ENCODE data around the gene RESF1.

Gene RESF1

GRCh38 chr12:31952418-31952817, 6.8 kb upstream of the RESF1 start:
- no peak for DNase-seq
- Histone ChIP-seq H3K27ac (no peak overlapping the region), H3K36me3 (no peaks in the 10 kb centered on the region), H3K4me3 (no peak overlapping the region), H3K27me3 (no peaks in the 10 kb centered on the region), H3K9me3 (peaks cover 0 to 6% (median 0%) of the 10 kb centered on the region in 3 donors), H3K4me1 (no peaks in the 10 kb centered on the region)
- intact Hi-C loops (cut with DNase I; ENCODE audit: low total_unique reads): no loop called here
- TF ChIP-seq CTCF (IDR thresholded peaks at IDR 0.05): no peak

DNA sequence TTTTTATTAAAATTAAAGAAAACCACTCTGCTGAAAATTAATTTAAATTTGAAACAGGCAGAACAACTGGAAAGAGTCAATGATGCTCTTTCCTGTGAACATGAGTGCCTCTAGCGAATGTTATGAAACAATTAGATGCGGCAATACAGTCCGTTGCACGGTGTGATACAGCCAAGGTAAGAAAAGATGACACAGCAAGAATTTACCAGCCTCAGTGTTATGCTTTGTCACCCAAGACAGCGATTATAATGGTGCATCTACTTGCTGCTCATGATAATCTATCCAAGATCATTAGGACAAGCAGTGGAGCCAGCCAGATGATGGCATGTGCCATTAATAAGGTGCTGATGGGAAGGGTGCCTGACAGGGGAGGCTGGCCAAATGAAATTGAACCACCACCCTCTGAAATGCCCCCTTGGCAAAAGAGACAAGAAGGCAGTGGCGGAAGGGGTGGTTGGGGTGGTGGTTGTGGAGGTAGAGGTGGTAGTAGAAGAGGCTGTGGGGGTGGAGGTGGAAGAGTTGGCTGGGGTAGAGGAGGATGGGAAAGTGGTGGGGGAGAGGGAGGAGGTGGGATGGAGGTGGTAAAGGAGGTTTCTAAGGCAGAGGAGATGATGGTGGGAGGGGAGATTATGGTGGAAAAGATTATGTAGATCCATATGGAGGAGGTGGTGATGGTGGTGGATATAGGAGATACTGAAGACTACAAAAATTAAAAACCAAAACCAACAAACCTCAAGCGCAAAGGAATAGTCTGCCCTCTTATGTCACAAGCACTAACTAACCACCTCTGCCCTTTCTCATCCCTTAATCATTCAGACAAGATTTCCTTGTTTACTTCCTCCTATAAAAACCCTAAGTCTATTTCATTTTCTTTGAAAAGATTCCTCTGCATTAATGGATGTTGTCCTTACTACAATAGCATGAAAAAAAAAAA, 4.0 kb upstream of the RESF1 start:
- no peak for DNase-seq
- no peak overlapping the region for H3K27ac ChIP-seq
- TF ChIP-seq CTCF (IDR thresholded peaks at IDR 0.05): no peak
- no peaks in the 10 kb centered on the region for H3K36me3 ChIP-seq
- peaks cover 0 to 12% (median 4%) of the 10 kb centered on the region in 4 donors for H3K4me1 ChIP-seq
- no peaks in the 10 kb centered on the region for H3K27me3 ChIP-seq
- intact Hi-C loops (cut with DNase I; ENCODE audit: low total_unique reads): loop anchor here (5.0 kb wide), 1 partner anchor 298 kb away; the partner anchor contains the start of gene ETFBKMT
- no peak overlapping the region for H3K4me3 ChIP-seq
- no peaks in the 10 kb centered on the region for H3K9me3 ChIP-seq

GRCh38 chr12:31958569-31959160, 550 bp upstream of the RESF1 start:
- Histone ChIP-seq H3K4me3 (peak overlapping the region; percentile 61 to 74), H3K36me3 (peaks cover 2 to 17% (median 9%) of the 10 kb centered on the region in 3 donors), H3K9me3 (no peaks in the 10 kb centered on the region), H3K4me1 (peaks cover 0 to 36% (median 25%) of the 10 kb centered on the region in 4 donors), H3K27me3 (no peaks in the 10 kb centered on the region), H3K27ac (peak overlapping the region; percentile 83 to 91)
- no peak for TF ChIP-seq CTCF (IDR thresholded peaks at IDR 0.05)
- intact Hi-C loops (cut with DNase I; ENCODE audit: low total_unique reads): loop anchor here (5.0 kb wide), 1 partner anchor 301 kb away; the partner anchor contains the start of gene ETFBKMT
- DNase-seq: no peak

- intact Hi-C loops (cut with DNase I; ENCODE audit: low total_unique reads): loop anchor here (5.0 to 10.0 kb wide), 2 partner anchors 235 to 303 kb away; partner anchors contain the start of genes AMN1 and ETFBKMT
- no peak for TF ChIP-seq CTCF (IDR thresholded peaks at IDR 0.05)
- Histone ChIP-seq H3K4me1 (peaks cover 0 to 36% (median 25%) of the 10 kb centered on the region in 4 donors), H3K27me3 (no peaks in the 10 kb centered on the region), H3K27ac (peak overlapping the region; percentile 83 to 91), H3K9me3 (no peaks in the 10 kb centered on the region), H3K4me3 (peak overlapping the region; percentile 61 to 74), H3K36me3 (peaks cover 6 to 17% (median 17%) of the 10 kb centered on the region in 3 donors)
- peak; percentile 60 to 81 for DNase-seq
Observed at GRCh38 chr12:31959701-31960391, 631 bp downstream of the RESF1 start.

GRCh38 chr12:31961137-31961536, 1.9 kb downstream of the RESF1 start:
- H3K9me3 ChIP-seq: no peaks in the 10 kb centered on the region
- H3K27ac ChIP-seq: peak overlapping the region in 1 of 2 donors; percentile 1
- H3K4me1 ChIP-seq: peaks cover 0 to 46% (median 25%) of the 10 kb centered on the region in 4 donors
- H3K4me3 ChIP-seq: peak overlapping the region; percentile 61 to 74
- DNase-seq: no peak
- TF ChIP-seq CTCF (IDR thresholded peaks at IDR 0.05): no peak
- peaks cover 6 to 24% (median 17%) of the 10 kb centered on the region in 3 donors for H3K36me3 ChIP-seq
- H3K27me3 ChIP-seq: no peaks in the 10 kb centered on the region
- intact Hi-C loops (cut with DNase I; ENCODE audit: low total_unique reads): loop anchor here (10.0 kb wide), 1 partner anchor 236 kb away; the partner anchor contains the start of gene AMN1

Data from tibial artery (tissue), 4 donors.